Measurements from ENCODE around the gene NCAPG2.

Gene NCAPG2

DNA sequence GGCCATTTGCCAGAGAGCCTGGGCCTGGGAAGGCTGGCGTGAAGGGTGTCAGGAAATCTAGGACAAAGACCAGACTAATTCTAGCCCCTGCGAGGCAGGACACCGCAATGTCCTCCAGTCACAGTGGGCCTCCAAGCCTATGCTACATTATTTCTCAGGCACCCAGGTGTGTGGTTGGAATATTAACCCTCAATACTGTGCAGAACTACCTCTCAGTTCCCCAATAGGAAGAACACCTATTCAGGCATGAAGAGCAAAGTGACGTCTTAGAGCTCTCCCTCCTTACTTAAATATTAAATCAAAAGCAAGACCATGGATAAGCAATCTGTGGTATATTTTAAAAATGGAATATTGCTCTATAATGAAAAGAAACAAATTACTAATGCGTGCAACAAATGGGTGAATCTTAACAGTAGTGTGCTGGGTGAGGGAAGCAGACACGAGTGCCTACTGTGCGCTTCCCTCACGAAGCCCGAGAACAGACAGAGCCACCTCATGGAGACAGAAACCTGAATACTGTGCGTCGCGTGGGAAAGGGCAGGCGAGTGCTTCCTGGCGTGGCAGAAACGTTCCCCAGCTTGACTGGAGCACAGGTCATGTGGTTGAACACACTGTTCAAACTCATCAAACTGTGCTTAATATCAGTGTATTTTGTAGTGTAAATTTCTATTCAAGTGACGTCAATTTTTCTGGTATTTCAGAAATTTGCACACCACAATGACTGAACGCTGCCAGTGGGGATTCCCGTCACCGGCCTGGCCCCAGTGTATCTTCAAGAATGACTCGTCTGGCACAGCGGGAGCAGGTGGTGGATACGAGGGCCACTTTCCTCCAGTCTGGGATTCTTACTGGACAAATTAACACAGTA is 101.5 kb downstream of the NCAPG2 start:
- H3K4me3 ChIP-seq (ENCODE audit: low read length), result no peak overlapping the region
- H3K27me3 ChIP-seq (ENCODE audit: insufficient read depth, low read length), result no peaks in the 10 kb centered on the region
- no peaks in the 10 kb centered on the region for H3K4me1 ChIP-seq (ENCODE audit: insufficient read depth, low read length)
- no peak overlapping the region for H3K27ac ChIP-seq (ENCODE audit: low read length)
- no peaks in the 10 kb centered on the region for H3K9me3 ChIP-seq (ENCODE audit: insufficient read depth, low read depth, low read length)
- H3K36me3 ChIP-seq (ENCODE audit: insufficient read depth, low read depth, low read length), result peaks cover 23% of the 10 kb centered on the region
- H3K9ac ChIP-seq (ENCODE audit: low read depth, low read length), result no peak overlapping the region

- Histone ChIP-seq H3K9me3 (ENCODE audit: insufficient read depth, low read depth, low read length) (no peaks in the 10 kb centered on the region), H3K4me3 (ENCODE audit: low read length) (no peak overlapping the region), H3K4me1 (ENCODE audit: insufficient read depth, low read length) (no peaks in the 10 kb centered on the region), H3K9ac (ENCODE audit: low read depth, low read length) (no peak overlapping the region), H3K36me3 (ENCODE audit: insufficient read depth, low read depth, low read length) (peaks cover 12% of the 10 kb centered on the region), H3K27me3 (ENCODE audit: insufficient read depth, low read length) (no peaks in the 10 kb centered on the region), H3K27ac (ENCODE audit: low read length) (no peak overlapping the region)
Observed at GRCh38 chr7:158602041-158602440, 102.6 kb downstream of the NCAPG2 start.

- Histone ChIP-seq H3K9ac (ENCODE audit: low read depth, low read length) (no peak overlapping the region), H3K27ac (ENCODE audit: low read length) (no peak overlapping the region), H3K27me3 (ENCODE audit: insufficient read depth, low read length) (no peaks in the 10 kb centered on the region), H3K9me3 (ENCODE audit: insufficient read depth, low read depth, low read length) (no peaks in the 10 kb centered on the region), H3K4me1 (ENCODE audit: insufficient read depth, low read length) (0 out of 2 replicates have a peak, but pooled peaks cover 3% of the 10 kb centered on the region), H3K36me3 (ENCODE audit: insufficient read depth, low read depth, low read length) (peaks cover 3% of the 10 kb centered on the region; the same call in 1 of the 2 replicates), H3K4me3 (ENCODE audit: low read length) (no peak overlapping the region)
Observed at GRCh38 chr7:158601090-158601489, 103.5 kb downstream of the NCAPG2 start.

DNA sequence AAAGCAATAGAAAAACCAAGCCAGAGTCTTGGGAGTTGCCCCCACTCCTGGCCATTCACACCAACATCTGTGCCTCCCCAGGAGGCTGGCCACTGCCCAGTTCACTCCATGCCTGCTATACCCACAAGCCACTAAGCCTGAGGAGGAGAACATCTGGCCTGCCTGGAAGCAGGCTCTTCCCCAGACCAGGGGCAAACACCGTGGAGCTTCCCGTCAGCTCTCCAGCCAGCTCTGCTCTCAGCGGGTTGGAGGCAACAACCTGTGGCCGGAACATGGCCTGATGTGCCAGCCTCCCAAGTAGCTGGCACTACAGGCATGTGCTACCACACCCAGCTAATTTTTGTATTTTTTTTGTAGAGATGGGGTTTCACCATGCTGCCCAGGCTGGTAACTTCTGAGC is 107.9 kb downstream of the NCAPG2 start:
- H3K36me3 ChIP-seq (ENCODE audit: insufficient read depth, low read depth, low read length), result no peaks in the 10 kb centered on the region
- no peak overlapping the region for H3K9ac ChIP-seq (ENCODE audit: low read depth, low read length)
- no peak overlapping the region for H3K27ac ChIP-seq (ENCODE audit: low read length)
- H3K4me3 ChIP-seq (ENCODE audit: low read length), result no peak overlapping the region
- peaks cover 28% of the 10 kb centered on the region for H3K27me3 ChIP-seq (ENCODE audit: insufficient read depth, low read length)
- 0 out of 2 replicates have a peak, but pooled peaks cover 3% of the 10 kb centered on the region for H3K4me1 ChIP-seq (ENCODE audit: insufficient read depth, low read length)
- H3K9me3 ChIP-seq (ENCODE audit: insufficient read depth, low read depth, low read length), result peaks cover 17% of the 10 kb centered on the region

- Histone ChIP-seq H3K27me3 (ENCODE audit: insufficient read depth, low read length) (peaks cover 33% of the 10 kb centered on the region), H3K36me3 (ENCODE audit: insufficient read depth, low read depth, low read length) (no peaks in the 10 kb centered on the region)
Observed at GRCh38 chr7:158596309-158596708, 108.3 kb downstream of the NCAPG2 start.

GRCh38 chr7:158595068-158595467 is 109.5 kb downstream of the NCAPG2 start:
- H3K36me3 ChIP-seq (ENCODE audit: insufficient read depth, low read depth, low read length), result no peaks in the 10 kb centered on the region
- H3K9ac ChIP-seq (ENCODE audit: low read depth, low read length), result no peak overlapping the region
- 0 out of 2 replicates have a peak, but pooled peaks cover 3% of the 10 kb centered on the region for H3K4me1 ChIP-seq (ENCODE audit: insufficient read depth, low read length)
- peaks cover 45% of the 10 kb centered on the region for H3K27me3 ChIP-seq (ENCODE audit: insufficient read depth, low read length)
- H3K4me3 ChIP-seq (ENCODE audit: low read length), result no peak overlapping the region
- H3K9me3 ChIP-seq (ENCODE audit: insufficient read depth, low read depth, low read length), result peaks cover 17% of the 10 kb centered on the region
- no peak overlapping the region for H3K27ac ChIP-seq (ENCODE audit: low read length)

More at GRCh38 chr7:158596309-158596708, 108.3 kb downstream of the NCAPG2 start:
- no peak overlapping the region for H3K9ac ChIP-seq (ENCODE audit: low read depth, low read length)
- H3K9me3 ChIP-seq (ENCODE audit: insufficient read depth, low read depth, low read length), result peaks cover 17% of the 10 kb centered on the region
- 0 out of 2 replicates have a peak, but pooled peaks cover 3% of the 10 kb centered on the region for H3K4me1 ChIP-seq (ENCODE audit: insufficient read depth, low read length)
- no peak overlapping the region for H3K4me3 ChIP-seq (ENCODE audit: low read length)
- no peak overlapping the region for H3K27ac ChIP-seq (ENCODE audit: low read length)

GRCh38 chr7:158592541-158592940 is 112.1 kb downstream of the NCAPG2 start:
- peaks cover 67% of the 10 kb centered on the region for H3K27me3 ChIP-seq (ENCODE audit: insufficient read depth, low read length)

GRCh38 chr7:158591944-158592343 is 112.7 kb downstream of the NCAPG2 start:
- no peak overlapping the region for H3K27ac ChIP-seq (ENCODE audit: low read length)
- no peak overlapping the region for H3K9ac ChIP-seq (ENCODE audit: low read depth, low read length)
- H3K4me3 ChIP-seq (ENCODE audit: low read length), result no peak overlapping the region
- H3K36me3 ChIP-seq (ENCODE audit: insufficient read depth, low read depth, low read length), result no peaks in the 10 kb centered on the region
- H3K4me1 ChIP-seq (ENCODE audit: insufficient read depth, low read length), result 0 out of 2 replicates have a peak, but pooled peaks cover 3% of the 10 kb centered on the region
- H3K27me3 ChIP-seq (ENCODE audit: insufficient read depth, low read length), result peaks cover 67% of the 10 kb centered on the region
- H3K9me3 ChIP-seq (ENCODE audit: insufficient read depth, low read depth, low read length), result peaks cover 17% of the 10 kb centered on the region

More at GRCh38 chr7:158592541-158592940, 112.1 kb downstream of the NCAPG2 start:
- H3K27ac ChIP-seq (ENCODE audit: low read length), result no peak overlapping the region
- H3K9me3 ChIP-seq (ENCODE audit: insufficient read depth, low read depth, low read length), result peaks cover 17% of the 10 kb centered on the region
- 0 out of 2 replicates have a peak, but pooled peaks cover 3% of the 10 kb centered on the region for H3K4me1 ChIP-seq (ENCODE audit: insufficient read depth, low read length)
- no peaks in the 10 kb centered on the region for H3K36me3 ChIP-seq (ENCODE audit: insufficient read depth, low read depth, low read length)
- H3K9ac ChIP-seq (ENCODE audit: low read depth, low read length), result no peak overlapping the region
- H3K4me3 ChIP-seq (ENCODE audit: low read length), result no peak overlapping the region

DNA sequence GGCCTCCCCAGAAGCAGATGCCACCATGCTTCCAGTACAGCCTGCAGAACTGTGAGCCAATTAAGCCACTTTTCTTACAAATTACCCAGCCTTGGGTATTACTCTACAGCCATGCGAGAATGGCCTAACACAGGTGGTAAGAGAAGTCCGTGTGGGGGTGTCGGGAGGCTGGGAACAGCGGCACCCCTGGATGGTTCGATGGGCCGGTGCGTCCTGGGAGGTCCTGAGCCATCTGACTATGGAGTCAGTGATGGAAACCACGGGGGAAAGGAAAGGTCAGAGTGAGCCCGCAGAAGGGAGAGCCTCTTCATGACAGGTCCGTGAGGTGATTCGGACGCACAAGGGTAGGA is 114.4 kb downstream of the NCAPG2 start:
- Histone ChIP-seq H3K4me1 (ENCODE audit: insufficient read depth, low read length) (no peaks in the 10 kb centered on the region), H3K27me3 (ENCODE audit: insufficient read depth, low read length) (peaks cover 84% of the 10 kb centered on the region), H3K4me3 (ENCODE audit: low read length) (no peak overlapping the region), H3K36me3 (ENCODE audit: insufficient read depth, low read depth, low read length) (no peaks in the 10 kb centered on the region), H3K27ac (ENCODE audit: low read length) (no peak overlapping the region), H3K9me3 (ENCODE audit: insufficient read depth, low read depth, low read length) (peaks cover 14% of the 10 kb centered on the region), H3K9ac (ENCODE audit: low read depth, low read length) (no peak overlapping the region)

DNA sequence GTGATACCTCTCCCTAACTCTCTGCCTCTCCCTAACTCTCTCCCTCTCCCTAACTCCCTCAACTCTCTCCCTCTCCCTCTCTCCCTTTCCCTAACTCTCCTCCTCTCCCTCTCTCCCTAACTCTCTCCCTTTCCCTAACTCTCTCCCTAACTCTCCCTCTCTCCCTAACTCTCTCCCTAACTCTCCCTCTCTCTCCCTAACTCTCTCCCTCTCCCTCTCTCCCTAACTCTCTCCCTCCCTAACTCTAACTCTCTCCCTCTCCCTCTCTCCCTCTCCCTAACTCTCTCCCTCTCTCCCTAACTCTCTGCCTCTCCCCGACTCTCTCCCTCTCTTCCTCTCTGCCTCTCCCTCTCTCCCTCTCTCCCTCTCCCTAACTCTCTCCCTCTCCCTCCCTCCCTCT is 115.0 kb downstream of the NCAPG2 start:
- H3K9me3 ChIP-seq (ENCODE audit: insufficient read depth, low read depth, low read length), result peaks cover 11% of the 10 kb centered on the region
- no peaks in the 10 kb centered on the region for H3K4me1 ChIP-seq (ENCODE audit: insufficient read depth, low read length)
- no peak overlapping the region for H3K27ac ChIP-seq (ENCODE audit: low read length)
- H3K4me3 ChIP-seq (ENCODE audit: low read length), result no peak overlapping the region
- no peak overlapping the region for H3K9ac ChIP-seq (ENCODE audit: low read depth, low read length)
- H3K36me3 ChIP-seq (ENCODE audit: insufficient read depth, low read depth, low read length), result no peaks in the 10 kb centered on the region
- peaks cover 89% of the 10 kb centered on the region for H3K27me3 ChIP-seq (ENCODE audit: insufficient read depth, low read length)

DNA sequence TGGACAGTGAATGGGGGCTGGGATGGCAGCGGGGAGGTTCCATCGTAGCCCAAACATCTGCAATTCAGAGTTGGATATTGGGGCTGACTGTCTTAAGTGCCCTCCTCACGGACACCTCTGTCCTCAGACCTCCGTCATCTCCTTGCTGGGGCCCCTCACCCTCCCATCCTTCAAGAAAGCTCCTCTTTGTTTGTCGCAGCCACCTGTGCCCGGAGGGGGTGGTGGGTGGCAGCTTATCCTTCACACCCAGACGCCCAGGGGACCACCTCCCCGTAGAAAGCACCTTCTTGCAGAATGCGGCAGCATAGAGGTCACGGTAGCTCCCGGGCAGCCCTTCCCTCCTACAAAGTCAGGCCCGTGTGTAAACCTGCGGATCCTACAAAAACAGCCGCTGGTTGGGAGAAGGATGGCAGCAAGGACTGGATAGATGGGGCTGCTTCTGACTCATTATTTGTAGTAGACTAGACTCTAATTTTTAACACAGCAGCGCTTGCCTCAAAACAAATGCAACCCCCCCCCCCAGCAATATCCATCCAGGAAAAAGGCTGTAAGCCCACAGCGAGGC is 115.6 kb downstream of the NCAPG2 start:
- Histone ChIP-seq H3K27ac (ENCODE audit: low read length) (no peak overlapping the region), H3K27me3 (ENCODE audit: insufficient read depth, low read length) (peaks cover 90% of the 10 kb centered on the region), H3K9ac (ENCODE audit: low read depth, low read length) (no peak overlapping the region), H3K36me3 (ENCODE audit: insufficient read depth, low read depth, low read length) (no peaks in the 10 kb centered on the region), H3K4me3 (ENCODE audit: low read length) (no peak overlapping the region), H3K9me3 (ENCODE audit: insufficient read depth, low read depth, low read length) (peaks cover 6% of the 10 kb centered on the region; the same call in 1 of the 2 replicates), H3K4me1 (ENCODE audit: insufficient read depth, low read length) (no peaks in the 10 kb centered on the region)

Data from iPS-20b (cell line).